Central memory CD8-positive, alpha-beta T cell (primary cell): ENCODE results near the gene GNG12.

ENCODE experiments used
- ATAC-seq: fragments of 150-1000 bp; cut with Tn5 transposase; replicated peaks from 2 replicates; pipeline ENCODE4 v1.10.0; 2022; ENCODE audit warnings: mild to moderate bottlenecking, moderate FRiP score, moderate number of reproducible peaks; ENCODE audit not compliant: poor library complexity, severe bottlenecking; ENCODE audit errors: extremely low read depth
- DNase-seq, 2 donors: peaks; one replicate each; pipeline ENCODE4 v3.0.0; 2021; ENCODE audit warnings: low spot score in 2 of 2
- H3K27ac Mint-ChIP-seq: one replicate; pipeline ENCODE4 v1.8.0; 2022; ENCODE audit warnings: low read depth, mild to moderate bottlenecking, moderate library complexity, mixed read lengths
- H3K27me3 Mint-ChIP-seq: one replicate; pipeline ENCODE4 v1.8.0; 2022; ENCODE audit warnings: mixed read lengths
- H3K36me3 Mint-ChIP-seq: one replicate; pipeline ENCODE4 v1.8.0; 2022; ENCODE audit warnings: mild to moderate bottlenecking, moderate library complexity, mixed read lengths; ENCODE audit not compliant: insufficient read depth
- H3K4me1 Mint-ChIP-seq: one replicate; pipeline ENCODE4 v1.8.0; 2022; ENCODE audit warnings: mixed read lengths
- H3K4me3 Mint-ChIP-seq: one replicate; pipeline ENCODE4 v1.8.0; 2022; ENCODE audit warnings: mild to moderate bottlenecking, moderate library complexity, mixed read lengths
- H3K9me3 Mint-ChIP-seq: one replicate; pipeline ENCODE4 v1.8.0; 2022; ENCODE audit warnings: mixed read lengths

The GNG12 gene

DNA sequence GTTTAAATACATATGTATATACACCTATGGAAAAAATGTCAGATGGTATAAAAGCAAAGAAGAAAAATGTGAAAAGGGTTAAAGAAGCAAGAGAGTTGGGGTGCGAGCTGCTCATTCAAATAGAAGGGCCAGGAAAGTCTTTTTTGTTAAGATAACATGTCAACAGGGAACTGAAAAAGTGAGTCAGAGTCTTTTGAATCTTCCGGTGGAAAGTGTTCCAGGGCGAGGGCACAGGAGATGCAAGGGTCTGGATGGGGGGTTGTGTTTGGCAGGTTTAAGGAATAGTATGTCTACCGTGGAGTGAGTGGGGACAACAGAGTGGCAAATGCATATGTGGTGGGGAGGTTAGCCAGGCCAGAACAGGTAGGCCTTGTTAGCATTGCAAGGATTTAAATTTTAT lies 22.2 kb upstream of the GNG12 start:
- Mint-ChIP-seq H3K9me3 (no peaks in the 10 kb centered on the region), H3K27me3 (peaks cover 12% of the 10 kb centered on the region), H3K27ac (no peak overlapping the region), H3K36me3 (no peaks in the 10 kb centered on the region), H3K4me3 (no peak overlapping the region), H3K4me1 (no peaks in the 10 kb centered on the region)
- DNase-seq (no peak), ATAC-seq (no peak)

DNA sequence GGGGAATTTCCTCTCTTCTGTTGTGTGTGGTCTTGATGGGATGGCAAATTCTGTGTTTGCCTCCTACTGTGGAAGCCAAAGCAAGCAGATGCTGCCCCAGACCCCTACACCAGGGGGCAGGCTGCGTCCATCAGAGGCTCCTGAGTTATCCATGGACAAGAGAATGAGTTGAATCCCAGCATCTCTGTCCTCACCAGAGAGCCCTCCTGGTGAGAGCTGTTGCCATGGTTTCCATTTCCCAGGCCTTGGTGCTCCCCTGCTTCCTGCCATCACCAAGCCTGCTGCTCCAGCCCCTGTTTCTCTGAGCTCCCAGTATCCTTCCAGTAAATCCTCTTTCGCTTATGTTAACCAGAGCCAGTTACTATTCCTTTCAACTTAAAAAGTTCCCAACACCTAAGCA lies 20.4 kb upstream of the GNG12 start:
- no peak for ATAC-seq
- Mint-ChIP-seq H3K9me3 (no peaks in the 10 kb centered on the region), H3K27ac (no peak overlapping the region), H3K27me3 (peaks cover 7% of the 10 kb centered on the region), H3K4me1 (no peaks in the 10 kb centered on the region), H3K36me3 (no peaks in the 10 kb centered on the region), H3K4me3 (no peak overlapping the region)
- DNase-seq, result no peak

GRCh38 chr1:67851800-67852199 lies 18.5 kb upstream of the GNG12 start:
- no peak for DNase-seq
- H3K36me3 Mint-ChIP-seq, result no peaks in the 10 kb centered on the region
- H3K4me3 Mint-ChIP-seq, result no peak overlapping the region
- no peak for ATAC-seq
- H3K4me1 Mint-ChIP-seq, result no peaks in the 10 kb centered on the region
- peaks cover 8% of the 10 kb centered on the region for H3K27me3 Mint-ChIP-seq
- no peak overlapping the region for H3K27ac Mint-ChIP-seq
- no peaks in the 10 kb centered on the region for H3K9me3 Mint-ChIP-seq

GRCh38 chr1:67850611-67851075 lies 17.4 kb upstream of the GNG12 start:
- Mint-ChIP-seq H3K36me3 (no peaks in the 10 kb centered on the region), H3K4me3 (no peak overlapping the region), H3K27me3 (peaks cover 17% of the 10 kb centered on the region), H3K4me1 (no peaks in the 10 kb centered on the region), H3K9me3 (no peaks in the 10 kb centered on the region), H3K27ac (no peak overlapping the region)
- DNase-seq (no peak), ATAC-seq (no peak)

DNA sequence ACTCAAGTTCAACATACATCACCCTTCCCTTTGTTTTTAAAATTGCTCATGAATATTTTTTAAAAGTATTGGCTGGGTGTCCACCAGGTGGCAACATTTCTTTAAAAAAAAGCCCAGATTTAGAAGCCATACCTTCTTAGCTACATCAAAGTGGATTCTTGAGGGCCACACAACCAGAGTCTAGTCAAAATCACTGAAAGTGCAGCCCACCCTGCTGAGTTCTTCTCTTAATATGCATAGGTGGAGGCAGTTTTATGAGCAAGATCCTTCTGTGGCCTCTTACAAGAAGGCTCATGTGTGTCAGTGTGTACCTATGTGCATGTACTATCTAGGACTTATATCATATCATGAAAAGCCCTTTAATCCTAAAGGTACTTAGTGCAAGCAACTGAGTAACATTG lies 16.9 kb upstream of the GNG12 start:
- ATAC-seq (no peak), DNase-seq (no peak)
- no peaks in the 10 kb centered on the region for H3K36me3 Mint-ChIP-seq
- no peak overlapping the region for H3K4me3 Mint-ChIP-seq
- H3K9me3 Mint-ChIP-seq, result no peaks in the 10 kb centered on the region
- no peaks in the 10 kb centered on the region for H3K4me1 Mint-ChIP-seq
- no peak overlapping the region for H3K27ac Mint-ChIP-seq
- H3K27me3 Mint-ChIP-seq, result peaks cover 17% of the 10 kb centered on the region

GRCh38 chr1:67847466-67847865 lies 14.2 kb upstream of the GNG12 start:
- no peak for DNase-seq
- Mint-ChIP-seq H3K9me3 (no peaks in the 10 kb centered on the region), H3K27ac (no peak overlapping the region), H3K27me3 (peaks cover 33% of the 10 kb centered on the region), H3K4me1 (no peaks in the 10 kb centered on the region), H3K4me3 (no peak overlapping the region), H3K36me3 (no peaks in the 10 kb centered on the region)
- ATAC-seq, result no peak

- no peaks in the 10 kb centered on the region for H3K4me1 Mint-ChIP-seq
- H3K4me3 Mint-ChIP-seq, result no peak overlapping the region
- DNase-seq (no peak), ATAC-seq (no peak)
- H3K27ac Mint-ChIP-seq, result no peak overlapping the region
- no peaks in the 10 kb centered on the region for H3K9me3 Mint-ChIP-seq
- peaks cover 36% of the 10 kb centered on the region for H3K27me3 Mint-ChIP-seq
- no peaks in the 10 kb centered on the region for H3K36me3 Mint-ChIP-seq
These were observed 13.3 kb upstream of the GNG12 start for GRCh38 chr1:67846538-67846937.

DNA sequence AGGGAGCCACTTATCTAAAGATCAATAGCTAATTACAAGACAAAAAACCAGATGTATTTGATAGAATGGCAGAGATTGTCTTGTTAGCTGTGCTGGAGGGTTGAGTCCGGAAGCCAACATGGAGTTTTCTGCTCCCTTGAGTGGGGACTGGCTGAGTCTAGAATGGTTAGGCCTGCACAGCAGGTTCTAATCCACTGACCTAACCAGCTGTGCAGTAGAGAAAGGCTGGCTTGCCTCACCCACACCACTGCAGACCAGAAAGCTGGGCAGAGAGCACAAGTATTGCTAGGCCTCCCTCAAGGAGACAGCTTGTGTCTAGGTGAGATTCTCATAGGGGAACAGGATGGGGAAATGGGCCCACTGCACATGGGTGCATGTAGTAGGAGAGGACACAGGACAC lies 11.7 kb upstream of the GNG12 start:
- Mint-ChIP-seq H3K27ac (no peak overlapping the region), H3K9me3 (no peaks in the 10 kb centered on the region), H3K36me3 (no peaks in the 10 kb centered on the region), H3K4me1 (no peaks in the 10 kb centered on the region), H3K27me3 (peaks cover 36% of the 10 kb centered on the region), H3K4me3 (no peak overlapping the region)
- DNase-seq, result no peak
- no peak for ATAC-seq

- Mint-ChIP-seq H3K9me3 (no peaks in the 10 kb centered on the region), H3K36me3 (no peaks in the 10 kb centered on the region), H3K4me3 (no peak overlapping the region), H3K27ac (no peak overlapping the region), H3K4me1 (no peaks in the 10 kb centered on the region), H3K27me3 (peaks cover 36% of the 10 kb centered on the region)
- ATAC-seq (no peak), DNase-seq (no peak)
These were observed 10.5 kb upstream of the GNG12 start for GRCh38 chr1:67843746-67844145.

GRCh38 chr1:67843331-67843730 lies 10.1 kb upstream of the GNG12 start:
- Mint-ChIP-seq H3K4me1 (no peaks in the 10 kb centered on the region), H3K27ac (no peak overlapping the region), H3K9me3 (no peaks in the 10 kb centered on the region), H3K4me3 (no peak overlapping the region), H3K36me3 (no peaks in the 10 kb centered on the region), H3K27me3 (peaks cover 38% of the 10 kb centered on the region)
- no peak for DNase-seq
- no peak for ATAC-seq

DNA sequence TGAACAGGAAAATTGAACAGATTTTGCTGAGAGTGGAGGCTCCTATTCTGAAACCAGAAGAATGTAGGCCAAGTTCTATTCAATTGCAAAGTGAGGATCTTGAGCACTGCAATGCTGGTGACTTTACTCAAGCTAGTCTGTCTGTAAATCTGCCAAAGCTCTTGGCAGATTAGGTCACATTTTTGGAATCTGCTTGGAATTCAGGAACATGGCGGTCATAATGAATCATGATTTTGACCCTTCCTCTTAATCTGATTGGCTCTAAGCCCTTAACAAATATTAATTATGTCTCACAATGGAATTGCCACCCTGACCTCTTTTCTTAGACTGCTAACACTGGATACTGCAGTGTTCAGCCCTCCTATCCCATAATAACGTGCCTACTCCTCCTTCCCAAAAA lies 7.2 kb upstream of the GNG12 start:
- Mint-ChIP-seq H3K27me3 (peaks cover 45% of the 10 kb centered on the region), H3K27ac (no peak overlapping the region), H3K4me1 (no peaks in the 10 kb centered on the region), H3K9me3 (no peaks in the 10 kb centered on the region), H3K4me3 (no peak overlapping the region), H3K36me3 (no peaks in the 10 kb centered on the region)
- ATAC-seq, result no peak
- no peak for DNase-seq

- no peak for ATAC-seq
- H3K27ac Mint-ChIP-seq, result no peak overlapping the region
- H3K4me3 Mint-ChIP-seq, result no peak overlapping the region
- H3K36me3 Mint-ChIP-seq, result no peaks in the 10 kb centered on the region
- no peak for DNase-seq
- H3K9me3 Mint-ChIP-seq, result no peaks in the 10 kb centered on the region
- no peaks in the 10 kb centered on the region for H3K4me1 Mint-ChIP-seq
- H3K27me3 Mint-ChIP-seq, result peaks cover 51% of the 10 kb centered on the region
These were observed 6.6 kb upstream of the GNG12 start for GRCh38 chr1:67839826-67840225.

- Mint-ChIP-seq H3K36me3 (no peaks in the 10 kb centered on the region), H3K27me3 (peaks cover 59% of the 10 kb centered on the region)
These were observed 5.1 kb upstream of the GNG12 start for GRCh38 chr1:67838180-67838910.

More at GRCh38 chr1:67838180-67838910, 5.1 kb upstream of the GNG12 start:
- DNase-seq (no peak), ATAC-seq (no peak)
- H3K4me1 Mint-ChIP-seq, result no peaks in the 10 kb centered on the region
- no peak overlapping the region for H3K27ac Mint-ChIP-seq
- H3K9me3 Mint-ChIP-seq, result no peaks in the 10 kb centered on the region
- no peak overlapping the region for H3K4me3 Mint-ChIP-seq
